ENCODE data around the gene EBNA1BP2.
A peak's percentile ranks its signal among the peaks of the same experiment; 100 is the strongest.
"Not testable (repeated sequence)": the region's sequence is repeated elsewhere in the genome, so short reads cannot be mapped to it uniquely, and the experiment has no call there.

The EBNA1BP2 gene

GRCh38 chr1:43172527-43172972 lies 460 bp upstream of the EBNA1BP2 start:
- peak; percentile 67 to 76 (median 74) for DNase-seq (ENCODE audit: low read depth in 3 of 3, low spot score in 1 of 3)

GRCh38 chr1:43171312-43171875 lies 696 bp downstream of the EBNA1BP2 start:
- DNase-seq (ENCODE audit: low read depth in 3 of 3, low spot score in 1 of 3), result no peak

GRCh38 chr1:43165765-43166164 lies 6.3 kb downstream of the EBNA1BP2 start:
- DNase-seq (ENCODE audit: low read depth in 3 of 3, low spot score in 1 of 3), result no peak

DNA sequence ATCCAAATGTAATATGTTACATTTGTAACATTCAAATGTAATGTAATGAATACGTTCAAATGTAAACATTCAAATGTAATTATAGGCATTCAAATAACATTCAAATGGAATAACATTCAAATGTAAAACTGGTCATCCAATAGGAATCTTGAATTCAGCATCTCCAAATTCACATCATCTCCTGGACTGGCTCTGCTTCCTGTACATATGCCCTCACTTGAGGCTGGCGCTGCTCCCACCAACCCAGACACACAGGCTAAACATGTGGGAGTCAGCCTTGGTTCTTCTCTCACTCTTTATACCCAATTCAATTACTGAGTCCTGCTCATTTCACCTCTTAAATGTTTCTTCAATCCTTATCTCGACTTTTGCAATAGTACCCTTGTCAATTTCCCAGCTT lies 6.9 kb downstream of the EBNA1BP2 start:
- no peak for DNase-seq (ENCODE audit: low read depth in 3 of 3, low spot score in 1 of 3)

- no peak for DNase-seq (ENCODE audit: low read depth in 3 of 3, low spot score in 1 of 3)
These were observed 16.1 kb downstream of the EBNA1BP2 start for GRCh38 chr1:43156026-43156425.

- DNase-seq (ENCODE audit: low read depth in 3 of 3, low spot score in 1 of 3), result no peak
These were observed 18.6 kb downstream of the EBNA1BP2 start for GRCh38 chr1:43153443-43153842.

GRCh38 chr1:43152866-43153265 lies 19.2 kb downstream of the EBNA1BP2 start:
- no peak for DNase-seq (ENCODE audit: low read depth in 3 of 3, low spot score in 1 of 3)

- DNase-seq (ENCODE audit: low read depth in 3 of 3, low spot score in 1 of 3), result no peak
These were observed 22.2 kb downstream of the EBNA1BP2 start for GRCh38 chr1:43149889-43150288.

GRCh38 chr1:43147625-43148327 lies 24.3 kb downstream of the EBNA1BP2 start:
- peak in 1 of 3 donors; percentile 6 for DNase-seq (ENCODE audit: low read depth in 3 of 3, low spot score in 1 of 3)

GRCh38 chr1:43144237-43144636 lies 27.9 kb downstream of the EBNA1BP2 start:
- DNase-seq (ENCODE audit: low read depth in 3 of 3, low spot score in 1 of 3), result no peak

- no peak for DNase-seq (ENCODE audit: low read depth in 3 of 3, low spot score in 1 of 3)
These were observed 28.6 kb downstream of the EBNA1BP2 start for GRCh38 chr1:43143441-43143888.

DNA sequence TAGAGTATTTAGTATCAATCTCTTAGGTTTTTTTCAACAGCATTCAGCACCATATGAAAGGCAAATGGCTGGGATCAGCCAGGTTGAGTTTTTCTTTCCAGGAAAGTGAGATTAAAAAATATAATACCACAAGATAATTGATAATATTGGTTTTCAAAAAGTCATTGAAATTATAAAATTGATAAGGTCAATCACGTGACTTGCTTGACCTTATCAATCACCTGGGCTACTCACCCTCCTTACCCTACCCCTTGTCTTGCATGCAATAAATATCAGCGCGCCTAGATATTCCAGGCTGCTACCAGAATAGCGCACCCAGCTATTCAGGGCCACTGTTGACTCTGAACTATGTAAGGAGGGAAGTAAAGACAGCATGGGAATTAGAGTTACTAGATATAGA lies 31.5 kb downstream of the EBNA1BP2 start:
- no peak for DNase-seq (ENCODE audit: low read depth in 3 of 3, low spot score in 1 of 3)

DNA sequence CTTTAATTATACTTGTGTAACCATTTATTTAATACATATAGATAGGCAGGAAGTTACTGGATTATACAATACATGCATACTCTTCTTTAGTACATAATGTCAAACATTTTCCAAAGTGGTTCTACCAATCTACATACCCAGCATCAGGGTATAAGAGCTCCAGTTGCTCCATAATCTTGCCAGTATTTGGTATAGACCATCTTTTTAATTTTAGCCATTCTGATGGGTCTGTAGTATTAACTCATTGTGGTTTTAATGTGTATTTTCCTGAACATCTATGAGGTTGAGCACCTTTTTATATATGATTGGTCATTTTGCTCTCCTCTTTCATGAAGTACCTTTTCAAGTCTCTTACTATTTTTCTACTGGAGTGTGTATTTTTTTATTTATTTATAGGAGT lies 32.1 kb downstream of the EBNA1BP2 start:
- DNase-seq (ENCODE audit: low read depth in 3 of 3, low spot score in 1 of 3), result no peak

- not testable (repeated sequence) for DNase-seq (ENCODE audit: low read depth in 3 of 3, low spot score in 1 of 3)
These were observed 32.8 kb downstream of the EBNA1BP2 start for GRCh38 chr1:43139295-43139694.

DNA sequence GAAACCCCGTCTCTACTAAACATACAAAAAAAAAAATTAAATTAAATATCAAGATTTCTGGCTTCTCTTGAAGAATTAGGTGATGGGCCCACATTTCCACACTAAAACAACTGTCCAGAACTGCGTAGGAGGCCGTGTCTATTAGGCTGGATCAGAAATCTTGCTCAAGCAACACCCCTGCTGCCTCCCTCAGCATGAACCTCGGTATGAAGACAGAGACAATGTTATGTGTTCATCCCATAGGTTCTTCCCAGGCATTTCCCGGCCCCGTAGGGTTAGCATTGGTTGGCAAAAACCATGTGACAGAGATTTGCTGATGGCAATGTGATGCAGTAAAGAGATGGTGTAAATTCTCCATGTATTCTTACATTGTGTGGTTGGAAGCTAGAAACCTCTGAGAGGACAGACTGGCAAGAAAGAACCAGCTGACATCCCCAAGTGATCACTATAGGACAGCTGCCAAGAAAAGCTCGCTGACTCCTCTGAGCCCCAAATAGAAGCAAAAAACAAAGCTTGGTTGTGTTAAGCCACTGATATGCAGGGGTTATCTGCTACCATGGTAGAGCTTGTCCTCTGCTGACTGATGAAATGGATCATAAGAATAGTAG lies 34.5 kb downstream of the EBNA1BP2 start:
- no peak for DNase-seq (ENCODE audit: low read depth in 3 of 3, low spot score in 1 of 3)

GRCh38 chr1:43135857-43136781 lies 36.0 kb downstream of the EBNA1BP2 start:
- no peak for DNase-seq (ENCODE audit: low read depth in 3 of 3, low spot score in 1 of 3)

DNA sequence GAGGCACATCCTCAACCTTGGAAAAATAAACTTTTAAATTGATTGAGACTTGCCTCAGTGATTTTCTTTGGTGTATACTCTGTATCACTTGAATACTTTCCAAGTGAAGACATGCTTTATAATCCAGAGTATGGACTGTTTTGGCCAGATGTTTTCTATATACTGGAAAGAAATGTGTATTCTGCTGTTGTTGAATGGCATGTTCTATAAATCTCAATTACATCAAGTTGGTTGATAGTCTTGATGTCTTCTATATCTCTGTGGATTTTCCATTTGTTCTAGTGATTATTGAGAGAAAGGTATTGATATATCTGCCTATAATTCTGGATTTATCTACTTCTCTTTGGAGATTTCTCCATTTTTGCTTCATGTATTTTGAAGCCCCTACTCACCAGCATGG lies 37.5 kb downstream of the EBNA1BP2 start:
- DNase-seq (ENCODE audit: low read depth in 3 of 3, low spot score in 1 of 3), result no peak

DNA sequence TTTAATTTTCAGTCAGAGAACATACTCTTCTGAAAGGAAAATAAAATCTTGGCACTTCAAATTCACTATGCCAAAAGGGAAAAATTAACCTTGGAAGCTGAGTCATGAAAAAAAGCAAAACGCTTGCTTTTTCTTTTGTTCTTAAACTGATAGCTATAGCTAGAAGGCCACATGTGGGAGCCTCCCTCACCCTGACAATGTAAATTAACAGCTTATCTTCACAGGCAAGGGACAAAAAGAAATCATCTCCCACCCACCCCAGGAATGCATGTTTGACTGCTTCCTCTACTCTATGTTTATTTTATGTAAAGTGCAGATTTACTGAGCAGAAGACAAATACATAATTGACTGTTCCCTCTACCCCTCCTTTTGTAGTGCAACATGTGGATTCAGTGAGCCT lies 38.0 kb downstream of the EBNA1BP2 start:
- no peak for DNase-seq (ENCODE audit: low read depth in 3 of 3, low spot score in 1 of 3)

GRCh38 chr1:43129426-43129825 lies 42.7 kb downstream of the EBNA1BP2 start:
- DNase-seq (ENCODE audit: low read depth in 3 of 3, low spot score in 1 of 3), result no peak

DNA sequence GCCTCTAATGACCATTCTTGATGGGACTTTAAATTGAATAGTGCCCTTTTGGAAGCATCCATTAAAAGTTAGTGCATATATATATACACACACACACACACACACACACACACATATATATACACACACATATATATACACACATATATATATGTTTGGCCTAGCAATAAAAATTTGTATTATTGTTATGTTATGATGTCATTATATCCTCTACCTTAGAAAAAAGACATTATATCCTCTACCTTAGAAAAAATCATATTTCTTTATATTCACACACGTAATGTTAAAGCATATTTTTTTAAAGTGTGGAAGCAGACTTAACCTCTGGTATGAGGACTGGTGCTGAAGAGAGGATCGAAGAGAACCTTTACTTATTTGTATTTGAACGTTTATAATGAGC lies 43.3 kb downstream of the EBNA1BP2 start:
- DNase-seq (ENCODE audit: low read depth in 3 of 3, low spot score in 1 of 3), result no peak

GRCh38 chr1:43123031-43123430 lies 49.1 kb downstream of the EBNA1BP2 start:
- no peak for DNase-seq (ENCODE audit: low read depth in 3 of 3, low spot score in 1 of 3)
